Measurements from ENCODE around the gene TOR4A.

DNA sequence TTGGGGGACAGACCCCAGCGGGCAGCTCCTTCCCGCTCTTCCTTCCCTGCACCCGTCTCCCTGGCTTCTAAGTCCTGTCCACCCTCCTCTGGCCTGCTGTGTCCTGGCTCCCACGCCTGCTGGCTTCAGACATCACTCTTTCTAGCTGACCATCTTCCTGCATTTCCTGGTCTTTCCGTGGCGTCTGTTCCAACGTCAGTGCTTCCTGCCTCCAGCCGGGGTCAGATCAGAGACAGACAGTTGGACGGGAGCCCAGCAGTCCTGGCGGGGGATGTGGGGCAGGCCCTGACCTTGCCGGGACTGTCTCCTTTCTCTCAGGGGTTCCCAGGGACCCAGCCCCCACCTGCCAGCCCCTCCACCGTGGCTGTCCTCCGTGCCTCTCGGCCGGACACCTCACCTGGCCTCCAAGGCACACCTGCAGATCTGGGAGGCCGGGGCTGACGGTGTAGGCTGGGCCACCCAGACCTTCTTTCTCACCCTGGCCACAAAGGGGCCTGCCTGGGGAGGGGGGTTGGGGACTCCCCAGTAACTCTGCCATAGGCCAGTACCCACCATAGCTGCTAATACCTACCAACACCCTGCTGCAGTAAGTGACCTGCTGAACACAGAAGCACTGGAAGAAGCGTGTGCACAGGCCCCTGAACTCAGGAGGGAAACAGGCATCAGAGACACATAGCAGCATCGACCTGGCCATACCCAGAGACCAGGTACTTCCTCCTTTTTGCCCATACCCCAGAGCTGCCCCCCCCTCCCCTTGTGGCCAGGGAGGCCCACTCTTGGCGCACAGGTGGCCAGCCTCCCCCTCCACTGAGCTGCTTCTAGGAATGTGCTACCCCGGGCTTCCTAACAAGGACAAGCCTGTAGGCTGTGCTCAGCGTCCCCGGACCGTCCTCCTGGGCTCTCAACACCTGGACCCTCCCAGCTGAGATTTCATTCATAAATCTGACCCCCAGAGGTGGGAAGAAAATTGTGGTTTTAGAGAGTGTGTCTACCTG, 19.4 kb downstream of the TOR4A start:
- TF ChIP-seq CTCF (conservative IDR thresholded peaks at IDR 0.05; ENCODE audit: low read length) (no peak), EZH2phosphoT487 (IDR thresholded peaks at IDR 0.05; ENCODE audit: borderline replicate concordance, low read depth, low read length) (no peak)
